ENCODE results near the gene SLC5A5. TPM values are rescaled to one million over a fixed set of nuclear protein-coding genes. Genes with fewer than 3 reads are reported as not detected.

SLC5A5 gene
- total RNA-seq, 4 donors from 2014 or later: not detected

DNA sequence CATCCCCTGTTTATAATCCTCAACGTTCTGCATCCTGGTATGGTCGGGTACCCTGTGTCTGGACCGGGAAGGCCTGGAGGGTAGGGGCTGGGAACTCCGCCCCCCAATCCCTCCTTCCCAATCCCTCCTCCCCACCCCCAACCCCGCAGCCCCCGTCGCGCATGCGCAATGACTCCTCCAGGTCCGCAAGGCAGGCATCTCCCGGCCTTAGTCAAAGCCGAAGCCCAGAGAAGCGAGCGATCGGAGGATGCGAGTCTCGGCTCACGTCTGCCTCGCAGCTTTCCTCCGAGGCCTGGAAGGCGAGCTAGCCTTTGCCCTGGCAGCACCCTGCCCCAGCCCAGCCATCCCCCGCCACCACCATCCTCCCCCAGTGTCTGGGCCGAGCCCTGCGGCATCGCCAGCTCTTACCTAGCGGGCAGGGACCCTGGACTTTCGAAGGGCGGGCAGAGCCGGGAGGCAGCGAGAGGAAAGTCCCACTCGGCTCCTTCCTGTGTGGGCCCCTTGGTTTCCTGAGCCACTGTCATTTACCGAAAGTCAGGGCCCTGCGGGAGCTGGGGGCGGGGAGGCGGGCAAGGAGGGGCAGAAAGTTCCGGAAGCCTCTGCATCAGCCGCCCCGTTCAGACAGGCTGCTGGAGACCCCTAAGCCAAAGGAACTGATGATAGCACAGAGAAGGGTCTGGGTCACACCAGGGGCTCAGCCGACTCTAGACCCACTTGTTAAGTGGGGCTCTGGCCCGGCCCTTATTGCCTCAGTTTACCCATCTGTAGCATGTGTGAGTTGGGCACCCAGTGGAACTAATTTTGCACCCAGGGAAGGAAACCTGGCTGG lies 24.0 kb upstream of the SLC5A5 start, which contains the start of gene JAK3:
TSS of gene JAK3 (minus strand) at position 445 of the 829 bp plus-strand sequence. CDS start 3,565 bp downstream, outside the sequence.
- TF ChIP-seq, protein P1, sequence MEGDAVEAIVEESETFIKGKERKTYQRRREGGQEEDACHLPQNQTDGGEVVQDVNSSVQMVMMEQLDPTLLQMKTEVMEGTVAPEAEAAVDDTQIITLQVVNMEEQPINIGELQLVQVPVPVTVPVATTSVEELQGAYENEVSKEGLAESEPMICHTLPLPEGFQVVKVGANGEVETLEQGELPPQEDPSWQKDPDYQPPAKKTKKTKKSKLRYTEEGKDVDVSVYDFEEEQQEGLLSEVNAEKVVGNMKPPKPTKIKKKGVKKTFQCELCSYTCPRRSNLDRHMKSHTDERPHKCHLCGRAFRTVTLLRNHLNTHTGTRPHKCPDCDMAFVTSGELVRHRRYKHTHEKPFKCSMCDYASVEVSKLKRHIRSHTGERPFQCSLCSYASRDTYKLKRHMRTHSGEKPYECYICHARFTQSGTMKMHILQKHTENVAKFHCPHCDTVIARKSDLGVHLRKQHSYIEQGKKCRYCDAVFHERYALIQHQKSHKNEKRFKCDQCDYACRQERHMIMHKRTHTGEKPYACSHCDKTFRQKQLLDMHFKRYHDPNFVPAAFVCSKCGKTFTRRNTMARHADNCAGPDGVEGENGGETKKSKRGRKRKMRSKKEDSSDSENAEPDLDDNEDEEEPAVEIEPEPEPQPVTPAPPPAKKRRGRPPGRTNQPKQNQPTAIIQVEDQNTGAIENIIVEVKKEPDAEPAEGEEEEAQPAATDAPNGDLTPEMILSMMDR (IDR thresholded peaks at IDR 0.05; ENCODE audit: low read depth): no peak

DNA sequence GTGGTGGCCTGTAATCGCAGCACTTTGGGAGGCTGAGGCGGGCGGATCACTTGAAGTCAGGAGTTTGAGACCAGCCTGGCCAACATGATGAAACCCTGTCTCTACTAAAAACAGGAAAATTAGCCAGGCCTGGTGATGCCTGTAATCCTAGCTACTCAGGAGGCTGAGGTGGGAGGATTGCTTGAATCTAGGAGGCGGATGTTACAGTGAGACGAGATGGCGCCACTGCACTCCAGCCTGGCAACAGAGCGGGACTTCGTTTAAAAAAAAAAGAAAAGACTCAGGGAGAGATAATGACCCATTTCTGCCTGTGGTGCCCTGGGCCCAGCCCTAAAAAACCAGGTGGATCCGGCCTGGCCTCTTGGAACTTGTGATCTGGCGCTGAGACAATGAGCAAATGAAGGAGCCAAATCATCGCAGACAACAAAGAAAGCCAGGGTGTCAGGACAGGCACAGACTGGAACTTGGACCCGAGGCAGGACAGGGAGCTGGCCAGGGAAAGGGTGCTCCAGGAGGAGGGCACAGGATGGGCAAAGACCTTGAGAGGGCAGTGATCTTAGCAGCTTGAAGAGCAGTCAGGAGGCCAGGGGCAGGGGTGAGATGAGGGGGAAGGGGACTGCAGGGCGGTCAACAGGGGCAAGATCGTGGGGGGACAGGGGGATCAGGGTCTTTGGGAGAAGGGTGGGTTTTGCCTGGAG lies 23.0 kb upstream of the SLC5A5 start:
- TF ChIP-seq, protein P1 (IDR thresholded peaks at IDR 0.05; ENCODE audit: low read depth): no peak

DNA sequence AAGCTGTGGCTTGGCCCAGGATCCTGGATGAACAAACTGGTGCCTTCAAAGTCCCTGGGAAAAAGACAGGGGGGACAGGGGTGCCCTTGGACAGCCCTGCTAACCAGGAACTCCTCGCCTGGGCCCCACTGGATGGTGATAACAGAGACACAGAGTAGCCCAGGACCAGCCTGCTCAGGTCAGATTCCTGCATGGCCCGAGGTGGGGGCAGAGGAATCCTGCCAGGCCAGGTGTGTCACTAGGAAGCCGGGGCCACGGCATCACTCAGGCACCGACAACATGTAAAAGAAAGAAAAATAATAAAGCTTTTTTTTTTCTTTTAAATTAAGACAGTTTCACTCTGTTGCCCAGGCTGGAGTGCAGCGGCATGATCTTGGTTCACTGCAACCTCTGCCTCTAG lies 17.7 kb upstream of the SLC5A5 start:
- TF ChIP-seq, protein P1 (IDR thresholded peaks at IDR 0.05; ENCODE audit: low read depth): no peak

DNA sequence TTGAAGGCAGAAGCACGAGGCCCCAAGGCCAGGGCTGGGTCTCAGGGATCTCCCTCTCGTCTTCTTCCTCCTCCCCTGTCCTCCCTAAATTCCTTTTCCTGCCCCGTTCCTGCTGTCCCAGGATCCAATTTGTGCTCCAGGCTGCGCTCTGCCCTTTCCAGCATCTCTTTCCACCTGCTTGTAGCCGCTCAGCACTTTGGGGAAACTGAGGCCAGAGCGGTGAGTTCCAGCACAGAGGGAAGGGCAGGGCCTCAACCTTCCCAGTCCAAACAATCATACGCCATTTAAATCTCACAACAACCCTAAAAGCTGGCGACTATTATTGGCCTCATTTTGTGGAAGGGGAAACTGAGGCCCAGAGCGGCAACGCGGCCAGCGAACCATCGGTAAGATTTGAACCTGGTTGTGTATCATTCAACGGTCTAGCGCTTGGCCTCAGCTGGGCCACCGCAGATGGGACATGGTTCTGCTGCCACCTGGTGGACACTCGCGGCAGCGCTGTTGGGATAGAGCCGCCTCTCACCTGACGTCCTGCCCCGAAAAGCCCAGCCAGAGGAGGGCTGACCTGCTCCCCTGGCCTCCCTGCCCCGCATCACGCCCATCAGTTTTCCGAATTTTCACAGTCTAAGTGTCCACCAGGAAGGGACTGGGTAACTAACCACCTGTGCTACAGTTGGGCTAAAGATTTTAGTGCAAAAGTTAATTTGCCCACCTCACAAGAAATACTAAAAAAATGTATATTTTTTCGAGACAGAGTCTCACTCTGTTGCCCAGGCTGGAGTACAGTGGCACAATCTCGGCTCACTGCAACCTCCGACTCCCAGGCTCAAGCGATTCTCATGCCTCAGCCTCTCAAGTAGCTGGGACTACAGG lies 16.2 kb upstream of the SLC5A5 start:
- TF ChIP-seq, protein P1 (IDR thresholded peaks at IDR 0.05; ENCODE audit: low read depth): no peak

- TF ChIP-seq, protein P1 (IDR thresholded peaks at IDR 0.05; ENCODE audit: low read depth): no peak
Measured at GRCh38 chr19:17859533-17860330, 12.0 kb upstream of the SLC5A5 start, which contains the start of gene RPL18A. RPL18A (plus strand) TSS chr19:17859910; CDS start chr19:17859957, 47 bp downstream.

DNA sequence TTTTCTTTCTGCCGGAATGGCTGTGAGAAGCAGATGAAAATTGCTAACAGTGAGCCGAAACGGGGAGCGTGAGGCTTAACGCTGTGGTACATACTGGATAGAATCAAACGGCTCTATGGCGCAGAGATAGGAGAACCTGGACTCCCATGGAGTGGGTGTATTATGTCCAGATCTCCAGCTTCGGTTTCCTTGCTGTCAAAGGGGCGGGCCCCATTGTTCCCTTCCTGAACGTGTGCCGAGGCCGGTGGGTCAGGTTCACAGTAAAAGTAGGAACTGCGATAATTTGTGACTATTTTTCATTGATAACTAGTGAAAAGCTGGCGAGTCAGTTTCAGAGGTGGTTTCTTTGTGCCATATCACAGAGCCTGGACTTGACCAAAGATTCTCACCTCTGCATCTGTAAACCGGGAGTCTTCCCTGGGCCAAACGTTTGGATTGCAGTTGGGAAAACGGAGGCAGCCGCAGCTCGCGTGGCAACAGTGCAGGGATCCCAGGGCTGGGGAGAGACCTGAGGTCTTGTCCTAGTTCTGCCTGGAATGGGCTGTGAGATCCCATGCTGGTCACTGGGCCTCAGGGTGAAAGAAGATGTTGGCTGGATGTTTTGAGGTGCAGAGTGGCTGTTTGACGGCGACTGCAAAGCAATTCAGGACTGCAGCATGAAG lies 11.3 kb upstream of the SLC5A5 start:
- TF ChIP-seq, protein P1 (IDR thresholded peaks at IDR 0.05; ENCODE audit: low read depth): no peak
